GM21526 (cell line): ENCODE data around the gene MORN5.

Experiments used
- ATAC-seq: cut with Tn5 transposase; IDR thresholded peaks from one replicate; pipeline ENCODE4 v1.9.1; 2021; ENCODE audit warnings: moderate library complexity; ENCODE audit not compliant: unreplicated experiment, low FRiP score

The MORN5 gene

DNA sequence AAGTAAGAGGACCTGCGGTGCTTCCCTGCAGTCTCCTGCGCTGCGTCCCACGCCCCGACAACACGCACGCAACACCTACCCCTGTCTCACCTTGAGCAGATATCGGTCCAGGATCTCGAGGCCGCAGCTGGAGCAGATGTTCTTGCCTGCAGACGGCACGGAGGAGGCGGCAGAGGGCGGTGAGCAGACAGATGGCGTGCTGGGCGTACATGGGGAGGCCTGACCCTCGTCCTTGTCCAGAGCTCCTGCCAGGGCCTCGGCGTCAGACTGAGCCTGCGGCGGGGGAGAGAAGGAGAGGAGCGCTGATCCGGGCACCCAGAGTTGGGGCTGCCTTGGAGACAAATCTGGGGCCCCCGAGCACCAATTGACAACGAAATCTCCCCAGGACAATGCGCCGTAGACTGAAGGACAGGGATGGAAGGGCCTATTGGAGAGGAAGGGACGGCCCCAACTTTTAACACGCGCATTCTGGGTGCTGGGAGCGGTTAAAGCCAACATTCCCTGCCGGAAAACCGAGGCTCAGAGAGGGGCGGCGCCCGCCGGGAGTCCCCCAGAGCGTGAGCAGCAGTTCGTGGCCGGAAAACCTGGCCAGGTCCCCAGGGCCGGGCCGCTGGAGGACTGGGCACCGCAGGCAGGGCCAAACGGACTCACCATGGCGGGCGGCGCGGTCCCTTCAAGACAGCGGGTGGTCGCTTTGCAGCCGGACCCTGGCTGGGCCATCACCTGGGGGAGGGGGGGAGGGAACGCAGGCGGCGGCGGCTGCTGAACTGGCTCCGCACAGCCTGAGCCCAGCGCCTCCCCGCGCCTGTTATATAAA is 67.3 kb downstream of the MORN5 start:
- no peak for ATAC-seq

GRCh38 chr9:122227575-122227900 is 67.8 kb downstream of the MORN5 start:
- ATAC-seq, result no peak

- no peak for ATAC-seq
These were observed 68.5 kb downstream of the MORN5 start for GRCh38 chr9:122228191-122228567.

DNA sequence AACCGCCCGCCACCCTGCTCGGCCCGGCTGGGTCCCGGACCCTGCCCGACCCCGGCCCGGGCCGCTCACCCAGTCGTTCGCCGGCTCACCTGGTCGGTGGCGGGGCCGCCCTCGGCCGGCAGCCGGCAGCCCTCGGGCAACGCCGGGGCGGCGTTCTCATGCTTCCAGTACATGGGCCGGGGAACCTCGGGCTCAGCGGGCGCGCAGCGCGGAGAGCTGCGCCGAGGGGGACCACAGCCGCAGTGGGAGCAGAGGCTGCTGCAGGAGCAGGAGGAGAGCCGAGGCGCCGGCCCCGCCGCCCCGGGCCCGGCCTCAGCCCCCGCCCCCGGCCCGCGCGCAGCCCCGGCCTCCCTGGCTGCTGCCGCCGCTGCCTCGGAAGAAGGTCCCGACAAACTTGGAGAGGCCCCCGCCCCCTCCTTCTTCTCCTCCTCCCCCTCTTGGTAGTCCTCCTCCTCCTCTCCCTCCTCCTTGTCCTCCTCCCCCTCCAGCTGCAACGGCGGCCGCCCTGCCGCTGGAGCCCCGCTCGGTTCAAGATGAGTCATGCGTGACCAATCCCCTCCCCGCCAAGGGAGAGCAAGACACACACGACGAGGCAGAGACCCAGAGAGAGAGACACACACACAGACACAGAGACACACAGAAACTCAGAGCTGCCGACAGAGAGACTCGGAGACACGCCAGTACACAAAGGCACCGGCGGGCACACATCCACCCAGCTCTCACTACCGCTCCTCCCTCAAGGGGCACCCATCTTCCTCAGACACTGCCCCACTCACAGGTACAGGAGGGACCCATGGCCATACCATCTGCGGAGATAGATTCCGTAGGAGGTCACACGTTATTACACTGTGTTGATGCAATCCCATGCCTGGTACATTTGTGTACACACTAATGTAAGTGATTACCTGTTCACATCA is 69.1 kb downstream of the MORN5 start, which contains the start of gene LHX6:
LHX6 (minus strand) TSS at position 390 of the 917 bp plus-strand sequence; CDS start at position 173, 217 bp downstream.
- no peak for ATAC-seq

DNA sequence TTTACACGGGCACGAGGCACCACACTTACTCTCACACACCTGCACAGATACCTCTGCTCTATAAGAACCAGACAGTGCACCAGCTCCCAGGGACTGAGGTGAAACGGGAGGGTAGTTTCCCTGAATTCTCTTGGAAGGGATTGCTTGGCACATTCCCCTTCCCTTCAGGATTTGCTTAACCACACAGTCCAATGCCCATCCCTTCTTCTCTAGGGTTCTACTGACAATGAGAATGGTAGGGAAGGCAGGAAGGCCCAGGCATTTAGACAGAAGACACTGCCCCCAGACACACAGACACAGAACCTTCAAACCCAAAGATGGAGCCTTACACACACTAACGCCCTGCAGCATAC is 69.8 kb downstream of the MORN5 start:
- ATAC-seq, result no peak

- ATAC-seq, result no peak
These were observed 73.1 kb downstream of the MORN5 start for GRCh38 chr9:122232796-122233306.

DNA sequence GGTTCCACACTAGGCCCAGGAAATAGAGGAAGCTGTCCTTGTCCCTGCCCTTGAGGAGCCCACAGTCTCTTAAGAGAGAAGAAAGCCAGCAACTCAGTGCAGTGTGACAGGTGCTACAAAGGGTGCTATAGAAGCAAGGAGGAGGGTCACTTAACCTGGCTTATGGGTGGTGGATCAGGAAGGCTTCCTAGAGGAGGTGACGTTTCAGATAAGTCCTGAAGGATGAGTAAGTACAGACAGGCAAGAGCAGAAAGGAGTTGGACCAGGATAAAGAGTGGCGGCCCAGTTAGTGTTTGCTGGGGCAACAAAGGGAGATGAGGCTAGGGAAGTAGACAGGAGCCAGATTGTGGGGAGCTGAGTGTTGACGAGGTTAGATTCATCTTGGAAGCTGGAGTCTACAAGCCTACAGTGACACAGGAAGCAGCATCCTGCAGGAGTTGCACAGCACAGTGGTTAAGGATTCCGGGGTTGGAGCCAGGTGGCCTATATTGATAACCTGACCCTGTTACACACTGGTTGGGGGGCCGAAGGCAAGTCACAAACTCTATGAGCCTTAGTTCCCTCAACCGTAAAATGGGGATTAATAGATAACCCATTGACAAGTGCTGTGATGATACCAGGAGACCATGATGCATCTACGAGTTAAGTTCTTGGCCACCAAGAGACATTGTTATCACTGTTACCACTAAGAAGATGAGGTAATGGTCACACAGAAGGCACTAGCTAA is 74.5 kb downstream of the MORN5 start:
- no peak for ATAC-seq

GRCh38 chr9:122236681-122237080 is 77.0 kb downstream of the MORN5 start:
- ATAC-seq, result no peak

DNA sequence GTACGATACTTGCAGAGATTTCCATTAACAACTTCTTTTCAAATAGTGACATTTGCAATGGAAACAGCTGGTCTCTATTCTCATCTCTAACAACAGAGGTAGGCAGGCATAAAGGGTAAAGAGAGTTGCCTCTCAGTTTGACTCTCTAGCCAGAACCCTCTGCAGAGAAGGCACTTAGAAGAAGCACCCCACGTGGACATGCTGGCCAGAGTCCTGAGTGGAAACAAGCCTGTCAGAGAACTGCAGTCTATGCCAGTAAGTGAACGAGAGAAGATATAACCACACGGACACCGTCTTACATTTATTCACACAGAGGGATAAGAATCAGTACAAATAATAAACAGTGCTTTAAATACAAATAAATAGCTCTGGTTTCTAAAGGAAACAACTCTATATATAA is 80.0 kb downstream of the MORN5 start:
- no peak for ATAC-seq

DNA sequence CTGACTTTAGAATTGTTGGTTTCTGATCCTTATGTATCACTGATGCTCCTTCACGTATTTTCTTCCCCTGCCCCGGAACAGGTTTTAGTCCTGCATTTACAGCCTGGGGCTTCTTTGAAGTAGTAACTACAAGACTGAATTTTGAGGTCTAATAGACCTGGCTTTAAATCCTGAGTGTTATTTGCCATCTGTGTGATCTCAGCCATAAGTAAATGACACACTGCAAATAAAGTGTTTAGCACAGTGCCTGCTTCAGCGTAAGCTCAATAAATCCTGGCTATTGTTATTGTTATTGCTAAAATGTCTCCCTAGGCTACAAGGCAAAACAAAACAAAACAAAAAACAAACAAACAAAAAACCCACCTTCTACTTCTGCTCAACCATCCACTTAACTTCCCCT is 84.6 kb downstream of the MORN5 start:
- ATAC-seq, result no peak

DNA sequence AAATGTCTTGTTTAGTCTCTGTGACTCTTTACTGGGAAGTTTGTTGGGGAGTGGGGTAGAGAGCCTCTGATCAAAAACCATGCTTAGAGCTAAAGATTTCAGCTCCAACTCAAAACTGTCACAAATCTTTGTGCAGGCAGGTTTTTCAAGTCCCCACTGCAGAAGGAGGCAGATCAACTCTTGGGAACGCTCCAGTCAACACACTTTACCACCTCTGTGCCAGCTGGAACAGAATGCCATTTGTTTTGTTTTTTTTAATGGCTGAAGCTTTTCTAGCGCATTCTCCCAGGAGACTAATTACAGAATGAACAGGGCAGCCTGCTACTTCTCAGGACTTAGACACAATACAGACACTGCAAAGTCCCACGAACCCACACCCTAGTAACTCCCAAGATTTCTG is 87.0 kb downstream of the MORN5 start:
- ATAC-seq, result no peak

- no peak for ATAC-seq
These were observed 88.7 kb downstream of the MORN5 start for GRCh38 chr9:122248448-122248865.
